ENCODE measurements around the gene MTHFR.

MTHFR gene

DNA sequence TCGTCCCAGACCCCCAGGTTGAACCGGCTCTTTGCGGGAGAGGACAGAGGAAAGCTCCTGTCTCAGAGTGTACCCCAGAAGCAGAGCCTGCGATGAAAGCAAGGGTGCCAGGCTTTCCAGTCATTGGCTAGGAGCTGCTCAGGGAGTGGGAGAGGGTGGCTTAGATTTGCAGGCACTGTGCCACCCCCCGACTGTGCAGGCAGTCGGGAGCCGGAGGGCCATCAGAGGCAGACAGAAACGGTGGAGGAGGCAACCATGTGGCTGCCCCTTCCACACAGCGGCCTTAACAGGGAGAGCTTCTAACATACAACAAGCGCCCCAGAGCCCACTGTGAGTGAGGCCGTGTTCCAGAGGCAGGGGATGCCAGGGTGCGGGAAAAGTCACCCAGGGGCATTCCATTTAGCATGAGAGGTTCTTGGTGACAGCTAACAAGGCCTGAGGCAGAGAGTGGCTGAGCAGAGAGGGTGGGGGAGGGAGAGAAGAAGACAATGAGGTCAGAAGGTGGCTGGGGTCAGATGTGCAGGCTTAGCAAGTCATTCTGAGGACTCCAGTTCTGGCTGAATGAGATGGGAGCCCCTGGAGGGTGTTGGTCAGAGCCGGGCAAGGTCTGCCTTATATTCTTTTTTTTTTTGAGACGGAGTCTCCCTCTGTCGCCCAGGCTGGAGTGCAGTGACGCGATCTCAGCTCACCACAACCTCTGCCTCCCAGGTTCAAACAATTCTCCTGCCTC is 53.2 kb downstream of the MTHFR start:
- no peak for DNase-seq

DNA sequence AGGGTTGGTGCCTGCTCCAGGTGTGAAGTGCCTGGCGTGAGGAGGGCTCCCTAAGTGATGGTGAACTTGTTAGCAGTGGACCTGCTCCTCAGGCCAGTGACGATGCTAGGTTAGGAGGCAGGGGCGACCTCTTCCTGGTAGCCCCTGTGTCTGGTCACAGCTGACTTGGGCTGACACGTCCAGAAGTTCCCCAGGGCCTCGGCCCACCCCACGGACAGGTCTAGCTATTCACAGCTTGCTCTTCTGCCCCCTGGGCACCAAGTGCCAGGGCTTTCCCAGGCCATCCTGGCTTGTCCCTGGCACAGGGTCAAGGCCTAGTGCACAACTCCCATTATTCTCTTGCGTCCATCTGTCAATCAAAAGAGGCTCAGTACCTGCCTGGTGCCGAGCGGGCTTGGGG is 54.7 kb downstream of the MTHFR start:
- DNase-seq: no peak

GRCh38 chr1:11749996-11750395 is 55.8 kb downstream of the MTHFR start:
- DNase-seq: no peak

DNA sequence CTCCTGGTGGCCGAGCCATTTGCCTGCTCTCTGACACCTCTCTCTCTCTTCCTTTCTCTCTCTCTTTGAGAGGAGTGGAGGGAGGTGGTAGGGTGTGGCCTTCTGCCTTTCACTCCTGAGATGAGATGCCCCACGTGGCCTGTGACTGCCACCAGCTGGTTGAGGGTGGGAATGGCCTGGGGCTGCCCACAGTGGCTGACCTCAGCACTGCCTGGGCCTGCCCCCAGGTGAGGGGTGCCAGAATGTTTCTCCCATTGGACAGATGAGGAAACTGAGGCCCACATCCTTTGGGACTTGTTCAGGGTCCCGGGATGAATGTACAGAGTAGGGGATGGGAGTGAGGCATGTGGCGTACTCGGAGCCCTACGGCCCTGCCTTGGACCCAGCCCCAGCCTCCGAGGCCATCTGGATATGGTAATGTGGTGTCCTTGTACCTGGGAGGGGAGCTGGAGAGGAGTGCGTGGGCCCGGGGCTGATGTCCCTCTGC is 56.5 kb downstream of the MTHFR start:
- peak; percentile 69 for DNase-seq

DNA sequence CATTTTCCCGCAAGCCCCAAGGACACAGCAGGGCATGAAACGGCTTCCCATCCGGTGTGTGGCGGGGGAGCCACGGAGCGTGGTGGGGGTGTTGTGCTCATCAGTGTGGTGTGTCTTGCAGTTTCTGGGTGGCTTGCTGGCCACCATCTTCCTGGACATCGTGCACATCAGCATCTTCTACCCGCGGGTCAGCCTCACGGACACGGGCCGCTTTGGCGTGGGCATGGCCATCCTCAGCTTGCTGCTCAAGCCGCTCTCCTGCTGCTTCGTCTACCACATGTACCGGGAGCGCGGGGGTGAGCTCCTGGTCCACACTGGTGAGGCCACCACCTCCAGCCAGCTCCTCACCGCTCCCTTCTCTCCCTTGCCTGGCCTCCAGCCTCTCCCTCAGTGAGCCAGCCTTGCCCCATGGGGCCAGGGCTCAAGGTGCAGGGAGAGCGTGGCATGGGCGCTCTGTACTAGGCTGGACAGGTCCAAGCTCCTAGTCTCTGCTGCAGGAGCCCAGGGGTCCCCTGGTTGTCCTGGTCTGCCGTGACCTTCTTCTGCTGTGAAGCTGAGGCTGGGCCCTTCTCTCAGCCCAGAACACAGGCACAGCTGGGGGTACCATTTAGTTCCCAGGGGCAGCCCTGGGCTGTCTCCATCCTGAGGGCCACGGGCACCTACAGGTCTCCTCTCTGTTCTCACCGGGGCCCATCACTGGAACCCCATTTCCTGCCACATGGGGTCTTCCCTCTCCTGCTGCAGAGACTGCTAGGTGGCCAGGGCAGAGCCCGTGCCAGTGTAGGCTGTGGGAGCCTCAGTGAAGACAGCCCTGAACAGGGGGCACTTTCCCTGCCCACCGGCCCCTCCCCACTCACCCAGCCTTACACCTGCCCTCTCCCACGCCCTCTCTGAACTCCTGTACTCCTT is 57.2 kb downstream of the MTHFR start:
- DNase-seq: no peak

GRCh38 chr1:11746795-11747487 is 58.8 kb downstream of the MTHFR start:
- no peak for DNase-seq

DNA sequence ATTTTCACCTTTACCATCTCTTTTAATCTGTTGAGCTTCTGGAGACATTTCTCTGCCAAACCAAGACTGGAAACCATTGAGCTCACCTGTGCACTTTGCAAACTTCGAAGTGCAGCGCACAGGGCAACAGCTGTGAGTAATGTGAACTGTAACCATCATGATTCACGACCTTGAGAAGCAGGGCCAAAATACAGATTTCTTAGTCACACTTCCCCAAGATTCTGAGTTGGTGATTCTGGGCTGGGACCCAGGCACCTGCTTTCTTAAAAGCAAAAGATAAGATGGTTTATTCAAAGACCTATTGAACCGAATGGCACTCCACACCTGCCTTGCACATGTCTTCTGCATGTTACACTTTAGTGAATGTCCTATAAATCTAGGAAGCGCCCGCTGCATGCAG is 59.7 kb downstream of the MTHFR start:
- no peak for DNase-seq

- DNase-seq: no peak
Observed at GRCh38 chr1:11744287-11744686, 61.5 kb downstream of the MTHFR start.

- no peak for DNase-seq
Observed at GRCh38 chr1:11741919-11742558, 63.7 kb downstream of the MTHFR start.

DNA sequence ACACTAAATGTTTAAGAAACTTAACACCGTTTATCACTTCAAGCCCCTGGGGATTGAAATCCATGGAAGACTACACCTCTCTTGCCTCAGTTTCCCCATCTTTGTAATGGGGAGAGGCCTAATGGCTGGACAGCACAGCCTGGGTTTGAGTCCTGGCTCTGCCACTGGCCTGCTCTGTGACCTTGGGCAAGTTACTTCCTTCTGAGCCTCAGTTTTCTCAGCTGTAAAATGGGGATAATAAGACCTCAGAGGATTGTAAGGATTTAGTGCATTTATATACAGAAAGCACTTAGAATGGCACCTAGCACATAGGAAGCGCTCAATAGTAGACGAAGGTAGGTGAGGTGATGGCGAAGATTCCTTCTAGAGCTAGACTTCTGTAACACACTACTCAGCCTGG is 64.3 kb downstream of the MTHFR start:
- DNase-seq: no peak

GRCh38 chr1:11740258-11741192 is 65.2 kb downstream of the MTHFR start:
- peak; percentile 18 for DNase-seq

GRCh38 chr1:11738783-11739182 is 67.0 kb downstream of the MTHFR start:
- DNase-seq: no peak

GRCh38 chr1:11738096-11738495 is 67.7 kb downstream of the MTHFR start:
- DNase-seq: no peak

GRCh38 chr1:11736746-11737639 is 68.8 kb downstream of the MTHFR start:
- peak; percentile 56 for DNase-seq

DNA sequence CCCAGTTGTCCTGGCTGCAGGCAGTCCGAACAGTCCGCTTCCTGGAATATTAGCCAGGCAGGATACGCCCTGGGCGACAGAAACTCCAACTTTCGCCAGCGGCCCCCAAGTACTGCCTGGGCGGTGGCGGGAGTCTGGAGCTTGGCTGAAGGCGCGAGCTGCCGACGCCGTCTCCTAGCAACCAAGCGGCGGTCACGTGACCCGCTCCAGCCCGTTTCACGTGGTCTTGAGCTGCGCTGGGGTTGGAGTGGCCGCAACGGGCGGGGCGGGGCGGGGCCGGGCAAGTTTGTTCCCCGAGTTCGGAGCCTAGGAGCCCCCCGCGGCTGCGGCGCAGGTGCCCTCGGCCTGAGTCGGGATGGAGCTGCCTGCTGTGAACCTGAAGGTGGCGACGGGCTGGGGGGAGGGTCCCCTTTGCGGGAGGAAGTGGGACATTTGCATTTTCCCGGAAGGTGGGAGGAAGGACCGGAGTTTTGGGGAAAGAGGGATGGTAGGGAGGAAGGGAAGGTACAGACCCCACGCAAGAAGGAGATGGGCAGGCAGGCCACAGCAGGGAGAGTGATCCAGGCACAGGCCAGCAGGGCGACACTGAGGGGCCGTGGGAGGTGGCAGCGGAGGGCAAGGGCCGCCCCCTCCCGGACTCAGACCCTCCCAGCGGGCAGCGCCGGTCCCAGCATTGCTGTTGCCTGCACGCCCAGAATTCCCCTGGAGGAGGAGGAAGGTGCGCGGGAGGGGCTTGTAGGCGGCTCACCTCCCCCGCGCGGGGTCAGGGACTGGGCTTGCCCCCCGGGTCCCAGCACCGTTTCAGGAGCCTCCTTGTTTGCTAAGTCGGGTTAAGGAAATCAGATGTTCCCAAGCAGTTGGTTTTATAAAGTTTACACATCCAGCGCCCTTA is 69.7 kb downstream of the MTHFR start, which contains the start of gene AGTRAP:
Gene AGTRAP, plus strand, starts transcription at position 283 of the 892 bp plus-strand sequence. Its CDS starts 73 bp downstream, at position 356.
- peak; percentile 94 for DNase-seq
